Gastroesophageal sphincter (tissue), 3 donors: ENCODE results near the gene C5orf63.

Source experiments
- CTCF ChIP-seq, 4 experiments: fragments of 200-600 bp in 2 of 4; fragments of 450-650 bp in 2 of 4; sonication (generic) in 1 of 4; IDR thresholded peaks; one replicate each; pipeline ENCODE4 v1.5.1; 2017 to 2019; ENCODE audit warnings: antibody characterized with exemption in 4 of 4, mild to moderate bottlenecking in 2 of 4, moderate library complexity in 2 of 4
- POLR2A ChIP-seq, 2 donors: fragments of 450-650 bp; IDR thresholded peaks; one replicate each; pipeline ENCODE4 v1.6.1; 2017; ENCODE audit warnings: antibody characterized with exemption in 2 of 2, mild to moderate bottlenecking in 2 of 2, moderate library complexity in 1 of 2
- POLR2AphosphoS5 ChIP-seq: sonication (generic); formaldehyde crosslinking; IDR thresholded peaks from one replicate; pipeline ENCODE4 v1.6.1; 2017; ENCODE audit warnings: antibody characterized with exemption

GRCh38 chr5:127070243-127070642 lies 3.1 kb downstream of the C5orf63 start:
- TF ChIP-seq CTCF (IDR thresholded peaks at IDR 0.05) (no peak), POLR2AphosphoS5 (no peak), POLR2A (IDR thresholded peaks at IDR 0.05) (no peak)
